ENCODE results near the gene PRIM2.
"Not testable (repeated sequence)": the region's sequence is repeated elsewhere in the genome, so short reads cannot be mapped to it uniquely, and the experiment has no call there.

The PRIM2 gene, protein sequence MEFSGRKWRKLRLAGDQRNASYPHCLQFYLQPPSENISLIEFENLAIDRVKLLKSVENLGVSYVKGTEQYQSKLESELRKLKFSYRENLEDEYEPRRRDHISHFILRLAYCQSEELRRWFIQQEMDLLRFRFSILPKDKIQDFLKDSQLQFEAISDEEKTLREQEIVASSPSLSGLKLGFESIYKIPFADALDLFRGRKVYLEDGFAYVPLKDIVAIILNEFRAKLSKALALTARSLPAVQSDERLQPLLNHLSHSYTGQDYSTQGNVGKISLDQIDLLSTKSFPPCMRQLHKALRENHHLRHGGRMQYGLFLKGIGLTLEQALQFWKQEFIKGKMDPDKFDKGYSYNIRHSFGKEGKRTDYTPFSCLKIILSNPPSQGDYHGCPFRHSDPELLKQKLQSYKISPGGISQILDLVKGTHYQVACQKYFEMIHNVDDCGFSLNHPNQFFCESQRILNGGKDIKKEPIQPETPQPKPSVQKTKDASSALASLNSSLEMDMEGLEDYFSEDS
- total RNA-seq, result 11.2 to 14.1 (median 13.0) reads per million in 3 donors

GRCh38 chr6:57317060-57317943 is at the start of gene PRIM2:
Gene PRIM2, plus strand, starts transcription at chr6:57317630. Its CDS starts 816 bp downstream, at chr6:57318446.
- Histone ChIP-seq H3K27ac (ENCODE audit: insufficient read depth, low read length, poor library complexity, severe bottlenecking) (peak within 1 kb of the TSS; percentile 42), H3K4me3 (ENCODE audit: insufficient read depth, low read depth, low read length, poor library complexity, severe bottlenecking) (peak within 1 kb of the TSS; percentile 76), H3K4me1 (ENCODE audit: control insufficient read depth, insufficient read depth, low read length, poor library complexity, severe bottlenecking) (no peaks in the 10 kb centered on the region), H3K27me3 (replicated peaks; ENCODE audit: control insufficient read depth, insufficient read depth, low read length, poor library complexity, severe bottlenecking) (no peaks in the 10 kb centered on the region), H3K9me3 (ENCODE audit: control insufficient read depth, low read length) (no peaks in the 10 kb centered on the region), H3K36me3 (ENCODE audit: control insufficient read depth, insufficient read depth, low read length) (peaks cover 8% of the 10 kb centered on the region)
- peak; percentile 62 to 79 (median 73) for DNase-seq

DNA sequence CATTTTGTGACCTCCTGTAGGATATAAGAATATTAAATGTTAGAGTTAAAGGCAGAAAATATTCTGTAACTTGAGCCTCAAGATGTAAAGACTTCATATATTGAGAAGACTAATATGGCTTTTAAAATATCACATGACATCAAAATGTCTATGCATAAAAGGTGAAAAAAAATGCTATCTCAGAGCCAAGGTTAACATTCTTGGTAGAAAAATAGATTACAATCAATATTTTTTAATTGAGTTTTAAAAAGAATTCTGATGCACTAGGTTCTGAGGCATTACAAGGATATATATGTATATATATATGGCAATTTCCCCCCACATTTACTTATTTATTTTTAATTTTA is 49.2 kb upstream of the PRIM2 start:
- Histone ChIP-seq H3K9me3 (ENCODE audit: control insufficient read depth, low read length) (no peaks in the 10 kb centered on the region), H3K4me3 (ENCODE audit: insufficient read depth, low read depth, low read length, poor library complexity, severe bottlenecking) (no peak overlapping the region), H3K27ac (ENCODE audit: insufficient read depth, low read length, poor library complexity, severe bottlenecking) (no peak overlapping the region), H3K36me3 (ENCODE audit: control insufficient read depth, insufficient read depth, low read length) (no peaks in the 10 kb centered on the region), H3K4me1 (ENCODE audit: control insufficient read depth, insufficient read depth, low read length, poor library complexity, severe bottlenecking) (no peaks in the 10 kb centered on the region), H3K27me3 (replicated peaks; ENCODE audit: control insufficient read depth, insufficient read depth, low read length, poor library complexity, severe bottlenecking) (no peaks in the 10 kb centered on the region)
- no peak for DNase-seq

GRCh38 chr6:57274113-57274824 is 43.2 kb upstream of the PRIM2 start:
- H3K36me3 ChIP-seq (ENCODE audit: control insufficient read depth, insufficient read depth, low read length); H3K27me3 ChIP-seq (replicated peaks; ENCODE audit: control insufficient read depth, insufficient read depth, low read length, poor library complexity, severe bottlenecking); H3K27ac ChIP-seq (ENCODE audit: insufficient read depth, low read length, poor library complexity, severe bottlenecking); H3K4me3 ChIP-seq (ENCODE audit: insufficient read depth, low read depth, low read length, poor library complexity, severe bottlenecking); H3K4me1 ChIP-seq (ENCODE audit: control insufficient read depth, insufficient read depth, low read length, poor library complexity, severe bottlenecking); DNase-seq; H3K9me3 ChIP-seq (ENCODE audit: control insufficient read depth, low read length): not testable (repeated sequence)

- DNase-seq, result no peak
- Histone ChIP-seq H3K4me3 (ENCODE audit: insufficient read depth, low read depth, low read length, poor library complexity, severe bottlenecking) (no peak overlapping the region), H3K27me3 (replicated peaks; ENCODE audit: control insufficient read depth, insufficient read depth, low read length, poor library complexity, severe bottlenecking) (no peaks in the 10 kb centered on the region), H3K4me1 (ENCODE audit: control insufficient read depth, insufficient read depth, low read length, poor library complexity, severe bottlenecking) (no peaks in the 10 kb centered on the region), H3K36me3 (ENCODE audit: control insufficient read depth, insufficient read depth, low read length) (no peaks in the 10 kb centered on the region), H3K9me3 (ENCODE audit: control insufficient read depth, low read length) (no peaks in the 10 kb centered on the region), H3K27ac (ENCODE audit: insufficient read depth, low read length, poor library complexity, severe bottlenecking) (no peak overlapping the region)
Observed at GRCh38 chr6:57275384-57275783, 42.0 kb upstream of the PRIM2 start.

- Histone ChIP-seq H3K4me3 (ENCODE audit: insufficient read depth, low read depth, low read length, poor library complexity, severe bottlenecking) (no peak overlapping the region), H3K4me1 (ENCODE audit: control insufficient read depth, insufficient read depth, low read length, poor library complexity, severe bottlenecking) (no peaks in the 10 kb centered on the region), H3K9me3 (ENCODE audit: control insufficient read depth, low read length) (no peaks in the 10 kb centered on the region), H3K27me3 (replicated peaks; ENCODE audit: control insufficient read depth, insufficient read depth, low read length, poor library complexity, severe bottlenecking) (no peaks in the 10 kb centered on the region), H3K36me3 (ENCODE audit: control insufficient read depth, insufficient read depth, low read length) (no peaks in the 10 kb centered on the region), H3K27ac (ENCODE audit: insufficient read depth, low read length, poor library complexity, severe bottlenecking) (no peak overlapping the region)
- DNase-seq, result no peak
Observed at GRCh38 chr6:57276946-57277345, 40.5 kb upstream of the PRIM2 start.

DNA sequence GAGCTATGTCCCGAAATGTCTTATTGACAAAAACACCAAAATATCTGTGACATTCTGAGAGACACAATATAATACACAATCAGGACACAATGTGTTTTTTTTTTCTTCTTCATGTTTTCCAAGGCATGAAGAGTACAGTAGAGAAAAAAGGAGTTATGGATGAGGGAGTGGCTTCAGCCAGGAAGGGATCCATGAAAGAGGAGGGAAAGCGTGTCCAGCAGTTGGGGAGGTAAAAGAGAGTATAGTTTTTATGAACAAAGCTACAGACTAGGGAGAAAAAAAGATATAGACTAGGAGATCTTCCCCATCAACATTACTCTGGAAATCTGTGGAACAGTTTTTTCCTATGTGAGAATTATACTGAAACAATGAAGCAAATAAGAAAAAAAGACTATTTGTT is 38.9 kb upstream of the PRIM2 start:
- Histone ChIP-seq H3K27ac (ENCODE audit: insufficient read depth, low read length, poor library complexity, severe bottlenecking) (no peak overlapping the region), H3K4me3 (ENCODE audit: insufficient read depth, low read depth, low read length, poor library complexity, severe bottlenecking) (no peak overlapping the region), H3K4me1 (ENCODE audit: control insufficient read depth, insufficient read depth, low read length, poor library complexity, severe bottlenecking) (no peaks in the 10 kb centered on the region), H3K36me3 (ENCODE audit: control insufficient read depth, insufficient read depth, low read length) (no peaks in the 10 kb centered on the region), H3K27me3 (replicated peaks; ENCODE audit: control insufficient read depth, insufficient read depth, low read length, poor library complexity, severe bottlenecking) (no peaks in the 10 kb centered on the region), H3K9me3 (ENCODE audit: control insufficient read depth, low read length) (no peaks in the 10 kb centered on the region)
- DNase-seq, result no peak

GRCh38 chr6:57279013-57279412 is 38.4 kb upstream of the PRIM2 start:
- Histone ChIP-seq H3K36me3 (ENCODE audit: control insufficient read depth, insufficient read depth, low read length) (no peaks in the 10 kb centered on the region), H3K9me3 (ENCODE audit: control insufficient read depth, low read length) (no peaks in the 10 kb centered on the region), H3K4me1 (ENCODE audit: control insufficient read depth, insufficient read depth, low read length, poor library complexity, severe bottlenecking) (no peaks in the 10 kb centered on the region), H3K27ac (ENCODE audit: insufficient read depth, low read length, poor library complexity, severe bottlenecking) (no peak overlapping the region), H3K27me3 (replicated peaks; ENCODE audit: control insufficient read depth, insufficient read depth, low read length, poor library complexity, severe bottlenecking) (no peaks in the 10 kb centered on the region), H3K4me3 (ENCODE audit: insufficient read depth, low read depth, low read length, poor library complexity, severe bottlenecking) (no peak overlapping the region)
- no peak for DNase-seq

DNA sequence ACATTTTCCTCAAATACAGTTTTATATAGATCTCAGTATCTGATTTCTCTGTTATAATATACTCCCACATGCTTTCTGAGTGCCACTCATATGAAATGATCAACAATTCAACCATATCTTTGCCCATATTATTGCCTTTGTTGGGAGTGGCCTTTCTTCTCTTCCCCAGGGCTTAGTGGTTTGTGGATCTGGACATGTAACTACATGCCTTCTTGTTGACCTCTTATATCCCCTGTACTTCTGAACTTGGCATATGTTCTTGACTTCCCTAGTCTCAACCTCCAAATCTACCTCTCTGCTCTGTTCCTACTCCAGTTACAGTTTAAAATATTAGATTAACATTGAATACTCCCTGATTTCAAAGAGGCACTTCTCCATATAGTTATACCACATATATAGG is 34.3 kb upstream of the PRIM2 start:
- DNase-seq, result no peak
- H3K4me1 ChIP-seq (ENCODE audit: control insufficient read depth, insufficient read depth, low read length, poor library complexity, severe bottlenecking), result no peaks in the 10 kb centered on the region
- no peak overlapping the region for H3K4me3 ChIP-seq (ENCODE audit: insufficient read depth, low read depth, low read length, poor library complexity, severe bottlenecking)
- H3K27ac ChIP-seq (ENCODE audit: insufficient read depth, low read length, poor library complexity, severe bottlenecking), result no peak overlapping the region
- no peaks in the 10 kb centered on the region for H3K9me3 ChIP-seq (ENCODE audit: control insufficient read depth, low read length)
- no peaks in the 10 kb centered on the region for H3K27me3 ChIP-seq (replicated peaks; ENCODE audit: control insufficient read depth, insufficient read depth, low read length, poor library complexity, severe bottlenecking)
- H3K36me3 ChIP-seq (ENCODE audit: control insufficient read depth, insufficient read depth, low read length), result no peaks in the 10 kb centered on the region

DNA sequence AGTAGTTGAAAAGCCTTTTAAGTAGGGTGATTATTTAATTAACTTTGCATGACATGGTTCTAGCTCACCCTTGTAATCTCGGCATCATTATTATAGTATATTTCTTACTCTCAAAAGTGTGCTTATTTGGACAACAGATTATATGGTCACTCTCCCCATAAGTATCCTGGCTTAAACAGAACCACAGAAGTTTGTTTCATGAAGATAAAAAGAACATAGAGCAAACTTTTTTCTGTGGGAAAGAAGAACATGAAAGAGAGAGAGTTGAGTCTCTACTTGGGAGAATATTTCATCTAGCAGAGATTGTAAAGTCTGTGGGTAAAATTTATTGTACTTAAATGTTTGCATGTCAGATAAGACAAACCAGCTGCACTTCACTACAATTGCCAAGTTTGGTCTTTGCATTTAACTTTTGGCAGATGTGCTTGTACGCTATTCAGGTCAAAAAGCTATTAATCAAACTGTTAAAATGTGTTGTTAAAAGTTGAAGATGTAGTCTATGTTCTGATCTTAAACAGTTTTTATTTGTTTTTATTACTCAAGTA is 33.4 kb upstream of the PRIM2 start:
- DNase-seq, result no peak
- Histone ChIP-seq H3K27ac (ENCODE audit: insufficient read depth, low read length, poor library complexity, severe bottlenecking) (no peak overlapping the region), H3K36me3 (ENCODE audit: control insufficient read depth, insufficient read depth, low read length) (no peaks in the 10 kb centered on the region), H3K4me3 (ENCODE audit: insufficient read depth, low read depth, low read length, poor library complexity, severe bottlenecking) (no peak overlapping the region), H3K9me3 (ENCODE audit: control insufficient read depth, low read length) (no peaks in the 10 kb centered on the region), H3K27me3 (replicated peaks; ENCODE audit: control insufficient read depth, insufficient read depth, low read length, poor library complexity, severe bottlenecking) (no peaks in the 10 kb centered on the region), H3K4me1 (ENCODE audit: control insufficient read depth, insufficient read depth, low read length, poor library complexity, severe bottlenecking) (no peaks in the 10 kb centered on the region)
